ENCODE data around the gene CEP97.

Gene CEP97

DNA sequence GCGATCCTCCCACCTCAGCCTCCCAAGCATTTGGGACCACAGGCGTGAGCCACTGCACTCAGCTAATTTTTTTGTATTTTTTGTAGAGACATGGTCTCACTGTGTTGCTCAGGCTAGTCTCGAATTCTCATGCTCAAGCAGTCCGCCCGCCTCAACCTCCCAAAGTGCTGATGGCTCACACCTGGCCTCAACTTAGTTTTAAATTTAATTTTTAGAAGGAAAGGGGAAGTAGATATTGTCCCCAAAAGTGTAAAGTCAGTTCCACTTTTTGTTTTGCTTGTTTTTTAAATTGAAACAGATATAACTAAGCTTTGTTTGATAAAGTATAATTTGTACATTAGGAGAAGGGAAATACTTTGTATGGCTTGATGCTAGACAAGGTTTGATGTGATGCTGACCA is 93.6 kb downstream of the CEP97 start:
- DNase-seq: no peak

DNA sequence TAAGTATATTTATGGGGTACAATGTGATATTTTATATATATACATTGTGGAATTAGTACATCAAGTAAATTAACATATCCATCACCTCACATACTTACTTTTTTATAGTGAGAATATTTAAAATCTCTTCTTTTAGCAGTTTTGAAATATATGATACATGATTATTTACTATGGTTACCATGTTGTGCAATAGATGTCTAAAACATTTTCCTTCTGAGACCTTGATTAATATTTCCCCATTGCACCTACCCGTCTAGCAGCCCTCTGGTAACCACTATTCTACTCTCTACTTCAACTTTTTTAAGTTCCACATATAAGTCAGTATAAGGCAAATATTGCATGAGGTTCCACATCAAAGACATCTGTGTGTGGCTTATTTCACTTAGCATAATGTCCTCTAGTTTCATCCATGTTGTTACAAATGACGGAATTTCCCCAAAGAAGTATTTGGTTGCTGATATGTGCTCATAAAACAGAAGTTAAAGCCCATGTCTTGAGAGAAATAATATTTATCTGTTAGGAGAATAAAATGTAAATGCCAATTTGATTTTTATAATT is 95.3 kb downstream of the CEP97 start:
- no peak for DNase-seq
